GM20000 (cell line): ENCODE measurements around the gene MGAT4A.

ENCODE experiments used
- DNase-seq: peaks from one replicate; pipeline ENCODE4 v3.0.0; 2012; ENCODE audit warnings: low spot score
- CTCF ChIP-seq: IDR thresholded peaks from 2 replicates; pipeline ENCODE4 v1.5.1; 2012; ENCODE audit warnings: mild to moderate bottlenecking, control low read depth; ENCODE audit errors: extremely low read depth, missing control alignments

The MGAT4A gene

GRCh38 chr2:98731041-98731893, at the start of gene MGAT4A:
MGAT4A (minus strand) TSS chr2:98731132; CDS start chr2:98726332, 4,800 bp downstream.
- no peak for TF ChIP-seq CTCF
- DNase-seq, result peak; percentile 92

GRCh38 chr2:98778741-98779483, 48.0 kb upstream of the MGAT4A start:
- DNase-seq, result no peak
- no peak for TF ChIP-seq CTCF

- no peak for DNase-seq
- no peak for TF ChIP-seq CTCF
Observed at GRCh38 chr2:98778151-98778550, 47.2 kb upstream of the MGAT4A start.

- no peak for TF ChIP-seq CTCF
Observed at GRCh38 chr2:98777710-98778109, 46.8 kb upstream of the MGAT4A start.

GRCh38 chr2:98777076-98777475, 46.1 kb upstream of the MGAT4A start:
- no peak for DNase-seq
- TF ChIP-seq CTCF, result no peak

More at GRCh38 chr2:98777710-98778109, 46.8 kb upstream of the MGAT4A start:
- no peak for DNase-seq

- TF ChIP-seq CTCF, result no peak
- no peak for DNase-seq
Observed at GRCh38 chr2:98776136-98776535, 45.2 kb upstream of the MGAT4A start.

GRCh38 chr2:98775146-98775986, 44.4 kb upstream of the MGAT4A start:
- no peak for TF ChIP-seq CTCF
- DNase-seq, result no peak
